ENCODE data around the gene NRSN2. TPM values are rescaled to one million over a fixed set of nuclear protein-coding genes. Genes with fewer than 3 reads are reported as not detected.
"Not testable (repeated sequence)": the region's sequence is repeated elsewhere in the genome, so short reads cannot be mapped to it uniquely, and the experiment has no call there.

The NRSN2 gene
- total RNA-seq, 1 experiment from 2014 or later = 43.4 TPM

DNA sequence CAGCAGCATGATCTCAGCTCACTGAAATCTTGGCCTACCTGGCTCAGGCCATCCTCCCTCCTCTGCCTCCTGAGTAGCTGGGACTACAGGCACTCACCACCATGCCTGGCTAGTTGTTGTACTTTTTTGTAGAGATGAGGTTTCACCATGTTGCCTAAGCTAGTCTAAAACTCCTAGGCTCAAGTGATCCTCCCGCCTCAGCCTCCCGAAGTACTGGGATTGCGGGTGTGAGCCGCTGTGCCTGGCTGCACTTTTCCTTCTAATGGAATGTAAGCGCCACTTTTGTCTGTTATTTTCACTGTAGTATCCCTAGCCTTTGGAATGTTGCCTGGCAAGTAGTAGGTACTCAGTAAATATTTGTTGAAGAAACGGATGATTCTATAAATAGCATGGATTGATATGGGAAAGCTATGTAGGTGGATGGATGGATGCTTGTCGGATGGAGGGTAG, 23.3 kb downstream of the NRSN2 start:
- H3K4me3 ChIP-seq (ENCODE audit: low read depth, low read length, poor library complexity, severe bottlenecking) = no peak overlapping the region
- H3K36me3 ChIP-seq (ENCODE audit: insufficient read depth, low read length, poor library complexity, severe bottlenecking) = no peaks in the 10 kb centered on the region
- no peaks in the 10 kb centered on the region for H3K27me3 ChIP-seq (replicated peaks; ENCODE audit: insufficient read depth, low read depth, low read length, poor library complexity)
- H3K27ac ChIP-seq (ENCODE audit: low read depth, low read length, poor library complexity, severe bottlenecking) = peak overlapping the region; percentile 86
- no peak for DNase-seq (ENCODE audit: low spot score)
- H3K4me1 ChIP-seq (ENCODE audit: insufficient read depth, low read length, poor library complexity, severe bottlenecking) = peaks cover 27% of the 10 kb centered on the region
- BruUV-seq (replicated peaks) = no TSS peak
- H3K9me3 ChIP-seq (ENCODE audit: low read depth, low read length, poor library complexity, severe bottlenecking) = no peaks in the 10 kb centered on the region
- ChIA-PET POLR2A (ENCODE audit: low non-redundant PET) (no interaction called here), CTCF (no interaction called here)
- intact Hi-C loops (cut with micrococcal nuclease; ENCODE audit: unreplicated experiment) = no loop called here
- no peak for TF ChIP-seq EZH2 (IDR thresholded peaks at IDR 0.05; ENCODE audit: borderline replicate concordance, low read depth, low read length, poor library complexity, severe bottlenecking)
- TF ChIP-seq, protein P1, sequence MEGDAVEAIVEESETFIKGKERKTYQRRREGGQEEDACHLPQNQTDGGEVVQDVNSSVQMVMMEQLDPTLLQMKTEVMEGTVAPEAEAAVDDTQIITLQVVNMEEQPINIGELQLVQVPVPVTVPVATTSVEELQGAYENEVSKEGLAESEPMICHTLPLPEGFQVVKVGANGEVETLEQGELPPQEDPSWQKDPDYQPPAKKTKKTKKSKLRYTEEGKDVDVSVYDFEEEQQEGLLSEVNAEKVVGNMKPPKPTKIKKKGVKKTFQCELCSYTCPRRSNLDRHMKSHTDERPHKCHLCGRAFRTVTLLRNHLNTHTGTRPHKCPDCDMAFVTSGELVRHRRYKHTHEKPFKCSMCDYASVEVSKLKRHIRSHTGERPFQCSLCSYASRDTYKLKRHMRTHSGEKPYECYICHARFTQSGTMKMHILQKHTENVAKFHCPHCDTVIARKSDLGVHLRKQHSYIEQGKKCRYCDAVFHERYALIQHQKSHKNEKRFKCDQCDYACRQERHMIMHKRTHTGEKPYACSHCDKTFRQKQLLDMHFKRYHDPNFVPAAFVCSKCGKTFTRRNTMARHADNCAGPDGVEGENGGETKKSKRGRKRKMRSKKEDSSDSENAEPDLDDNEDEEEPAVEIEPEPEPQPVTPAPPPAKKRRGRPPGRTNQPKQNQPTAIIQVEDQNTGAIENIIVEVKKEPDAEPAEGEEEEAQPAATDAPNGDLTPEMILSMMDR (conservative IDR thresholded peaks at IDR 0.05; ENCODE audit: low read depth, low read length) = no peak

GRCh38 chr20:370977-371754, 24.3 kb downstream of the NRSN2 start:
- no peak overlapping the region for H3K4me3 ChIP-seq (ENCODE audit: low read depth, low read length, poor library complexity, severe bottlenecking)
- H3K9me3 ChIP-seq (ENCODE audit: low read depth, low read length, poor library complexity, severe bottlenecking) = no peaks in the 10 kb centered on the region
- H3K27me3 ChIP-seq (replicated peaks; ENCODE audit: insufficient read depth, low read depth, low read length, poor library complexity) = no peaks in the 10 kb centered on the region
- CTCF ChIA-PET = no interaction called here
- BruUV-seq (replicated peaks) = no TSS peak
- H3K36me3 ChIP-seq (ENCODE audit: insufficient read depth, low read length, poor library complexity, severe bottlenecking) = no peaks in the 10 kb centered on the region
- DNase-seq (ENCODE audit: low spot score) = no peak
- H3K4me1 ChIP-seq (ENCODE audit: insufficient read depth, low read length, poor library complexity, severe bottlenecking) = peaks cover 27% of the 10 kb centered on the region
- no peak for TF ChIP-seq EZH2 (IDR thresholded peaks at IDR 0.05; ENCODE audit: borderline replicate concordance, low read depth, low read length, poor library complexity, severe bottlenecking)
- TF ChIP-seq, protein P1 (conservative IDR thresholded peaks at IDR 0.05; ENCODE audit: low read depth, low read length) = no peak
- H3K27ac ChIP-seq (ENCODE audit: low read depth, low read length, poor library complexity, severe bottlenecking) = peak overlapping the region; percentile 86
- intact Hi-C loops (cut with micrococcal nuclease; ENCODE audit: unreplicated experiment) = no loop called here
- POLR2A ChIA-PET (ENCODE audit: low non-redundant PET) = interaction anchor here (0.5 to 1.3 kb wide), 4 partner anchors 9 to 13 kb away, joined by 3 to 5 read pairs (median 4); no protein-coding TSS in a partner anchor

GRCh38 chr20:371755-372542, 25.0 kb downstream of the NRSN2 start:
- peaks cover 27% of the 10 kb centered on the region for H3K4me1 ChIP-seq (ENCODE audit: insufficient read depth, low read length, poor library complexity, severe bottlenecking)
- DNase-seq (ENCODE audit: low spot score) = peak; percentile 85
- TF ChIP-seq EZH2 (IDR thresholded peaks at IDR 0.05; ENCODE audit: borderline replicate concordance, low read depth, low read length, poor library complexity, severe bottlenecking) = no peak
- TF ChIP-seq, protein P1 (conservative IDR thresholded peaks at IDR 0.05; ENCODE audit: low read depth, low read length) = no peak
- H3K36me3 ChIP-seq (ENCODE audit: insufficient read depth, low read length, poor library complexity, severe bottlenecking) = no peaks in the 10 kb centered on the region
- H3K9me3 ChIP-seq (ENCODE audit: low read depth, low read length, poor library complexity, severe bottlenecking) = no peaks in the 10 kb centered on the region
- intact Hi-C loops (cut with micrococcal nuclease; ENCODE audit: unreplicated experiment) = no loop called here
- no peaks in the 10 kb centered on the region for H3K27me3 ChIP-seq (replicated peaks; ENCODE audit: insufficient read depth, low read depth, low read length, poor library complexity)
- ChIA-PET POLR2A (ENCODE audit: low non-redundant PET) (interaction anchor here (0.5 to 1.3 kb wide), 5 partner anchors 8 to 13 kb away, joined by 3 to 5 read pairs (median 4); no protein-coding TSS in a partner anchor), CTCF (no interaction called here)
- BruUV-seq (replicated peaks) = no TSS peak
- peak overlapping the region; percentile 86 for H3K27ac ChIP-seq (ENCODE audit: low read depth, low read length, poor library complexity, severe bottlenecking)
- H3K4me3 ChIP-seq (ENCODE audit: low read depth, low read length, poor library complexity, severe bottlenecking) = no peak overlapping the region

DNA sequence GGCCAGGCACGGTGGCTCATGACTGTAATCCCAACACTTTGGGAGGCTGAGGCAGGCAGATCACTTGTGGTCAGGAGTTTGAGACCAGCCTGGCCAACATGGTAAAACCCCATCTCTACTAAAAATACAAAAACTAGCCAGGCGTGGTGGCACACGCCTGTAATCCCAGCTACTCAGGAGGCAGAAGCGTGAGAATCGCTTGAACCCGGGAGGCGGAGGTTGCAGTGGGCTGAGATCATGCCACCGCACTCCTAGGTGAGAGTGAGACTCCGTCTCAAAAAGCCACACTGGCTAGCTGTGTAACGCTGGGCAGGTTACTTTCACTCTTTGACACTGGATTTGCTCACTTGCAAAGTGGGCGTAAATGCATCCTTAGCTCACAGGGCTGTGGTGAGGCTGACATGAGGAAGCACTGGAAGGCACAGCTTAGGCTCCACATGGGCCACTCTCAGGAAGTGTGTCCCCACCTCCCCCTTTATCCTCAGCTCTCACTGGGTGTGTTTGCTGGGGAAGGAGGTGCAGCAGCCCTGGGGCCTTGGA, 25.7 kb downstream of the NRSN2 start:
- H3K27me3 ChIP-seq (replicated peaks; ENCODE audit: insufficient read depth, low read depth, low read length, poor library complexity); H3K9me3 ChIP-seq (ENCODE audit: low read depth, low read length, poor library complexity, severe bottlenecking); DNase-seq (ENCODE audit: low spot score); H3K4me3 ChIP-seq (ENCODE audit: low read depth, low read length, poor library complexity, severe bottlenecking); BruUV-seq (replicated peaks); H3K36me3 ChIP-seq (ENCODE audit: insufficient read depth, low read length, poor library complexity, severe bottlenecking); intact Hi-C loops (cut with micrococcal nuclease; ENCODE audit: unreplicated experiment); CTCF ChIA-PET: not testable (repeated sequence)
- POLR2A ChIA-PET (ENCODE audit: low non-redundant PET) = interaction anchor here (0.7 to 1.3 kb wide), 3 partner anchors 10 to 12 kb away, joined by 3 to 5 read pairs (median 4); no protein-coding TSS in a partner anchor
- Histone ChIP-seq H3K4me1 (ENCODE audit: insufficient read depth, low read length, poor library complexity, severe bottlenecking) (peaks cover 27% of the 10 kb centered on the region), H3K27ac (ENCODE audit: low read depth, low read length, poor library complexity, severe bottlenecking) (peak overlapping the region; percentile 86)
